Stomach (tissue), 4 donors: ENCODE data around the gene CLIP4.

ENCODE experiments used
- EP300 ChIP-seq: sonication (generic); formaldehyde crosslinking; IDR thresholded peaks from one replicate; pipeline ENCODE4 v1.6.1; 2017; ENCODE audit warnings: antibody characterized with exemption
- POLR2A ChIP-seq, 4 donors: fragments of 450-650 bp; IDR thresholded peaks; one replicate each; pipeline ENCODE4 v1.6.1; 2016; ENCODE audit warnings: antibody characterized with exemption in 4 of 4, control low read depth in 2 of 4, mild to moderate bottlenecking in 1 of 4, moderate library complexity in 1 of 4
- TF ChIP-seq, protein P1 (sequence below), 7 experiments: fragments of 450-650 bp in 4 of 7; fragments of 200-600 bp in 3 of 7; sonication (generic) in 3 of 7; IDR thresholded peaks; one replicate each; pipeline ENCODE4 v1.5.1; 2016 to 2019; ENCODE audit warnings: antibody characterized with exemption in 7 of 7, control low read depth in 2 of 7, mild to moderate bottlenecking in 1 of 7

DNA sequence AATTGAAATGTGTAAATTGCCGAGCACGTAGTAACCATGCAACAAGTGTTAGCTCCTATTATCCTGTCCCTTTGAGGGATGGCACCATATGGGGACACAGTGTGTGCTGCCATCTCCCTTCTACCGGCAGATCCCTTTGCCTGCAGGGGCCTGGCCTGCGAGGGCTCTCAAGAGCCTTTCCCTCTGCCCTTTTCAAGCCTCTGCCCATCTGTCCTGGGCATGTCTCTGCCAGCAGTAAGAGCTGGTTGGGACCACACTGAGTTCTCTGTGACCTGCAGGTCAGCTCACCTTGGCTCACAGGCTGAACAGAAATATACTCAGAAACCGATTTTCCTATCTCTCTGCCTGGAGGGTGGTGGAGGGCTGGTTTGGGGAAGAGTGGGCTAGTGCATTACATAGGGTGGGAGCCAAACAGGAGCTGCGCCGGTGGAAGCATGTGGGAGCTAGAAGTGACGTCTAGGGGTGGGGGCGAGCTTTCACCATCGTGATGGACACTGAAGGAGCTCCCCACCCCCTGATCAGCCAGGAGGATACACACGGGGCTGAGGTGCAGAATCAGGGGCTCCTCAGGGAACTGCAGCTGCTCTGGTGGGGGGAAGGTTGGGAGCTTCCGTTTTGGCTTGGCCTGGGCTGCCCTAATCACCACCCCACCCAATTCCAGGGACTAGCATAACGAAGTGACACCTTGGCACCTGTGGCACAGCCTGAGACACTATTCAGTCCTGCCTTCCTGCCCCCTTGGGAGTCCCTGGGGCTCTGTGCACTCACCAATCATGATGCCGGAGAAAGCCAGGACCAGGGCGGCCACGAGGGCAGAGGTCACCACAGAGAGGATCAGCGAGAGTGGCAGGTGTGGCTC is 109.7 kb downstream of the CLIP4 start:
- TF ChIP-seq POLR2A (IDR thresholded peaks at IDR 0.05), result no peak
- TF ChIP-seq, protein P1, sequence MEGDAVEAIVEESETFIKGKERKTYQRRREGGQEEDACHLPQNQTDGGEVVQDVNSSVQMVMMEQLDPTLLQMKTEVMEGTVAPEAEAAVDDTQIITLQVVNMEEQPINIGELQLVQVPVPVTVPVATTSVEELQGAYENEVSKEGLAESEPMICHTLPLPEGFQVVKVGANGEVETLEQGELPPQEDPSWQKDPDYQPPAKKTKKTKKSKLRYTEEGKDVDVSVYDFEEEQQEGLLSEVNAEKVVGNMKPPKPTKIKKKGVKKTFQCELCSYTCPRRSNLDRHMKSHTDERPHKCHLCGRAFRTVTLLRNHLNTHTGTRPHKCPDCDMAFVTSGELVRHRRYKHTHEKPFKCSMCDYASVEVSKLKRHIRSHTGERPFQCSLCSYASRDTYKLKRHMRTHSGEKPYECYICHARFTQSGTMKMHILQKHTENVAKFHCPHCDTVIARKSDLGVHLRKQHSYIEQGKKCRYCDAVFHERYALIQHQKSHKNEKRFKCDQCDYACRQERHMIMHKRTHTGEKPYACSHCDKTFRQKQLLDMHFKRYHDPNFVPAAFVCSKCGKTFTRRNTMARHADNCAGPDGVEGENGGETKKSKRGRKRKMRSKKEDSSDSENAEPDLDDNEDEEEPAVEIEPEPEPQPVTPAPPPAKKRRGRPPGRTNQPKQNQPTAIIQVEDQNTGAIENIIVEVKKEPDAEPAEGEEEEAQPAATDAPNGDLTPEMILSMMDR (IDR thresholded peaks at IDR 0.05), result no peak
- no peak for TF ChIP-seq EP300
